GM23338 (cell line): Measurements from ENCODE around the gene PCSK1N.
A peak's percentile ranks its signal among the peaks of the same experiment; 100 is the strongest.

Experiments used
- CREB1 ChIP-seq: fragments of 250-450 bp; sonication (Bioruptor Pico); IDR thresholded peaks from 2 replicates; pipeline ENCODE4 v1.5.0; 2020; ENCODE audit warnings: low read depth, mild to moderate bottlenecking, moderate library complexity
- CTCF ChIP-seq, 2 experiments: fragments of 200-600 bp in 1 of 2; sonication (generic) in 1 of 2; conservative IDR thresholded peaks; 2 replicates each; pipeline versions ENCODE4 v1.5.1 to v1.6.1; 2016 to 2017; ENCODE audit warnings: antibody characterized with exemption in 2 of 2, low read depth in 2 of 2, mild to moderate bottlenecking in 2 of 2, moderate library complexity in 1 of 2
- ETS1 ChIP-seq: IDR thresholded peaks from 2 replicates; pipeline ENCODE4 v1.6.1; 2016; ENCODE audit warnings: antibody characterized with exemption
- EZH2 ChIP-seq: fragments of 200-600 bp; sonication (generic); IDR thresholded peaks from one replicate; pipeline ENCODE4 v1.8.0; 2017; ENCODE audit warnings: antibody characterized with exemption, mild to moderate bottlenecking, low read depth; ENCODE audit not compliant: unreplicated experiment
- JUNB ChIP-seq: IDR thresholded peaks from one replicate; pipeline ENCODE4 v1.6.1; 2016; ENCODE audit warnings: antibody characterized with exemption; ENCODE audit not compliant: unreplicated experiment
- POLR2AphosphoS5 ChIP-seq: IDR thresholded peaks from 2 replicates; pipeline ENCODE4 v1.6.1; 2016; ENCODE audit warnings: antibody characterized with exemption, low read depth
- REST ChIP-seq: IDR thresholded peaks from one replicate; pipeline ENCODE4 v1.6.1; 2018; ENCODE audit warnings: antibody characterized with exemption; ENCODE audit not compliant: unreplicated experiment

- no peak for TF ChIP-seq EZH2
- no peak for TF ChIP-seq CREB1 (CRISPR knock-in tag)
- peak in 1 of 2 experiments; percentile 19; a peak in 1 of 4 replicates for TF ChIP-seq CTCF (conservative IDR thresholded peaks at IDR 0.05; ENCODE audit: low read depth in 2 of 2)
- no peak for TF ChIP-seq POLR2AphosphoS5
- no peak for TF ChIP-seq JUNB
- no peak for TF ChIP-seq ETS1
- no peak for TF ChIP-seq REST
Measured at GRCh38 chrX:48831136-48831908, 4.1 kb downstream of the PCSK1N start.
